ENCODE results near the gene UBE2E1.
"Not testable (repeated sequence)": the region's sequence is repeated elsewhere in the genome, so short reads cannot be mapped to it uniquely, and the experiment has no call there.

Gene UBE2E1

GRCh38 chr3:23886311-23886710 is 80.6 kb downstream of the UBE2E1 start:
- DNase-seq, result no peak

- DNase-seq, result peak; percentile 13
Observed at GRCh38 chr3:23888617-23889228, 83.0 kb downstream of the UBE2E1 start.

- no peak for DNase-seq
Observed at GRCh38 chr3:23889386-23889785, 83.6 kb downstream of the UBE2E1 start.

GRCh38 chr3:23889950-23890349 is 84.2 kb downstream of the UBE2E1 start:
- DNase-seq, result no peak

GRCh38 chr3:23894254-23895061 is 88.7 kb downstream of the UBE2E1 start:
- DNase-seq, result no peak

- DNase-seq, result no peak
Observed at GRCh38 chr3:23895181-23895580, 89.4 kb downstream of the UBE2E1 start.

GRCh38 chr3:23900744-23901143 is 95.0 kb downstream of the UBE2E1 start:
- no peak for DNase-seq

GRCh38 chr3:23904545-23904944 is 98.8 kb downstream of the UBE2E1 start:
- no peak for DNase-seq

GRCh38 chr3:23909341-23909740 is 103.6 kb downstream of the UBE2E1 start:
- no peak for DNase-seq

GRCh38 chr3:23911397-23911796 is 105.6 kb downstream of the UBE2E1 start:
- DNase-seq, result no peak

- DNase-seq, result not testable (repeated sequence)
Observed at GRCh38 chr3:23912335-23912734, 106.6 kb downstream of the UBE2E1 start.

GRCh38 chr3:23913182-23913581 is 107.4 kb downstream of the UBE2E1 start:
- no peak for DNase-seq

- DNase-seq, result no peak
Observed at GRCh38 chr3:23913873-23914743, 108.4 kb downstream of the UBE2E1 start.

- no peak for DNase-seq
Observed at GRCh38 chr3:23915537-23916108, 109.9 kb downstream of the UBE2E1 start.

- DNase-seq, result no peak
Observed at GRCh38 chr3:23916152-23916885, 110.6 kb downstream of the UBE2E1 start.

- peak; percentile 75 for DNase-seq
Observed at GRCh38 chr3:23916886-23917678, 111.3 kb downstream of the UBE2E1 start, which contains the start of the genes NKIRAS1 and RPL15. TSS of gene NKIRAS1 (minus strand) at chr3:23916990. CDS start at chr3:23910904, 6,086 bp downstream. TSS of gene RPL15 (plus strand) at chr3:23917132. CDS start at chr3:23917860, 728 bp downstream.

GRCh38 chr3:23917679-23918303 is 112.0 kb downstream of the UBE2E1 start:
- DNase-seq, result not testable (repeated sequence)

GRCh38 chr3:23918331-23918730 is 112.6 kb downstream of the UBE2E1 start:
- DNase-seq, result not testable (repeated sequence)

GRCh38 chr3:23919628-23920027 is 113.9 kb downstream of the UBE2E1 start:
- no peak for DNase-seq

GRCh38 chr3:23920151-23920655 is 114.4 kb downstream of the UBE2E1 start:
- no peak for DNase-seq

Measured in NCI-H510A treated with DMSO at 0.1 percent for 48 hours (cell line).